Trophoblast cell (in vitro differentiated cells and primary cell): Measurements from ENCODE around the gene CAMK1D.

Source experiments
- DNase-seq, 2 donors: peaks; one replicate each; pipeline ENCODE4 v3.0.0-alpha.2; 2016
- H2AFZ ChIP-seq: 2 replicates; pipeline ENCODE4 v1.6.1; 2013; ENCODE audit warnings: low read length, moderate library complexity, mild to moderate bottlenecking; ENCODE audit not compliant: insufficient read depth, poor library complexity
- H2AK5ac ChIP-seq: 2 replicates; pipeline ENCODE4 v1.6.1; 2013; ENCODE audit warnings: mild to moderate bottlenecking, low read length
- H2BK120ac ChIP-seq: 2 replicates; pipeline ENCODE4 v1.6.1; 2013; ENCODE audit warnings: low read length, mild to moderate bottlenecking, moderate library complexity; ENCODE audit not compliant: insufficient read depth, poor library complexity
- H2BK12ac ChIP-seq: 2 replicates; pipeline ENCODE4 v1.6.1; 2013; ENCODE audit warnings: mild to moderate bottlenecking, low read length, moderate library complexity
- H2BK5ac ChIP-seq: 2 replicates; pipeline ENCODE4 v1.6.1; 2013; ENCODE audit warnings: low read length, low read depth, moderate library complexity, mild to moderate bottlenecking; ENCODE audit not compliant: poor library complexity
- H3K14ac ChIP-seq: 2 replicates; pipeline ENCODE4 v1.6.1; 2013; ENCODE audit warnings: mild to moderate bottlenecking, low read length
- H3K18ac ChIP-seq: 2 replicates; pipeline ENCODE4 v1.6.1; 2013; ENCODE audit warnings: mild to moderate bottlenecking, low read length
- H3K23ac ChIP-seq: 2 replicates; pipeline ENCODE4 v1.6.1; 2013; ENCODE audit warnings: low read length
- H3K27ac ChIP-seq: 2 replicates; pipeline ENCODE4 v1.5.1; 2013; ENCODE audit warnings: low read depth, mild to moderate bottlenecking, inconsistent platforms, low read length, moderate library complexity
- H3K27me3 ChIP-seq: 2 replicates; pipeline ENCODE4 v1.6.1; 2013; ENCODE audit warnings: inconsistent platforms, mild to moderate bottlenecking, low read length, moderate library complexity; ENCODE audit not compliant: insufficient read depth
- H3K36me3 ChIP-seq, 2 experiments: 1 replicate in 1 of 2; 2 replicates in 1 of 2; pipeline ENCODE4 v1.6.1; 2013; ENCODE audit warnings: low read length in 2 of 2, mild to moderate bottlenecking in 2 of 2, moderate library complexity in 1 of 2; ENCODE audit not compliant: insufficient read depth in 2 of 2, control insufficient read depth in 1 of 2
- H3K4ac ChIP-seq: 2 replicates; pipeline ENCODE4 v1.6.1; 2013; ENCODE audit warnings: low read depth, mild to moderate bottlenecking, low read length, moderate library complexity
- H3K4me1 ChIP-seq, 2 experiments: 1 replicate in 1 of 2; 2 replicates in 1 of 2; pipeline ENCODE4 v1.6.1; 2013; ENCODE audit warnings: low read length in 2 of 2, mild to moderate bottlenecking in 2 of 2, moderate library complexity in 1 of 2; ENCODE audit not compliant: insufficient read depth in 2 of 2, control insufficient read depth in 1 of 2
- H3K4me2 ChIP-seq: 2 replicates; pipeline ENCODE4 v1.6.1; 2013; ENCODE audit warnings: inconsistent platforms, mild to moderate bottlenecking, low read length, moderate library complexity
- H3K4me3 ChIP-seq: 2 replicates; pipeline ENCODE4 v1.5.1; 2013; ENCODE audit warnings: mild to moderate bottlenecking, low read depth, low read length, inconsistent platforms
- H3K79me1 ChIP-seq: one replicate; pipeline ENCODE4 v1.6.1; 2013; ENCODE audit warnings: low read length
- H3K79me2 ChIP-seq: 2 replicates; pipeline ENCODE4 v1.6.1; 2013; ENCODE audit warnings: low read length, mild to moderate bottlenecking; ENCODE audit not compliant: control insufficient read depth, insufficient read depth, poor library complexity
- H3K9ac ChIP-seq: 2 replicates; pipeline ENCODE4 v1.6.1; 2013; ENCODE audit warnings: mild to moderate bottlenecking, low read length
- H3K9me3 ChIP-seq: 2 replicates; pipeline ENCODE4 v1.6.1; 2013; ENCODE audit warnings: low read depth, mild to moderate bottlenecking, control low read depth, inconsistent platforms, low read length; ENCODE audit not compliant: insufficient read depth
- H4K12ac ChIP-seq: 2 replicates; pipeline ENCODE4 v1.6.1; 2013; ENCODE audit warnings: low read depth, mild to moderate bottlenecking, low read length, moderate library complexity
- H4K8ac ChIP-seq: 2 replicates; pipeline ENCODE4 v1.6.1; 2013; ENCODE audit warnings: low read depth, mild to moderate bottlenecking, low read length, moderate library complexity
- H4K91ac ChIP-seq: one replicate; pipeline ENCODE4 v1.6.1; 2013; ENCODE audit warnings: low read depth, mild to moderate bottlenecking, low read length, moderate library complexity
- WGBS: extraction: QIAGEN DNeasy Blood & Tissue Kit; methylation state at CpG from one replicate; pipeline ENCODE4 v1.1.7; 2013; ENCODE audit warnings: missing lambda C conversion rate; ENCODE audit not compliant: insufficient read length, insufficient coverage; ENCODE audit errors: extremely low coverage; 5-methylcytosine and 5-hydroxymethylcytosine counted together

CAMK1D gene

GRCh38 chr10:12720217-12720981, 371.1 kb downstream of the CAMK1D start:
- no peak overlapping the region for H3K4ac ChIP-seq
- H3K4me3 ChIP-seq: no peak overlapping the region
- no peaks in the 10 kb centered on the region for H3K27me3 ChIP-seq
- peaks cover 0 to 4% of the 10 kb centered on the region in 2 experiments for H3K4me1 ChIP-seq
- H3K9ac ChIP-seq: no peak overlapping the region
- no peaks in the 10 kb centered on the region for H3K36me3 ChIP-seq
- H4K91ac ChIP-seq: no peak overlapping the region
- H4K12ac ChIP-seq: no peak overlapping the region
- peak; percentile 54 to 85 for DNase-seq
- WGBS: no CpG with 5 or more reads among the region's 9 CpGs
- H4K8ac ChIP-seq: no peak overlapping the region
- no peak overlapping the region for H2BK12ac ChIP-seq
- no peak overlapping the region for H3K14ac ChIP-seq
- H2AFZ ChIP-seq: no peak overlapping the region
- no peaks in the 10 kb centered on the region for H3K79me1 ChIP-seq
- H2BK120ac ChIP-seq: no peak overlapping the region
- H3K23ac ChIP-seq: no peak overlapping the region
- H3K4me2 ChIP-seq: no peak overlapping the region
- no peak overlapping the region for H3K18ac ChIP-seq
- H3K79me2 ChIP-seq: no peaks in the 10 kb centered on the region
- H2AK5ac ChIP-seq: no peak overlapping the region
- no peak overlapping the region for H3K27ac ChIP-seq
- H2BK5ac ChIP-seq: no peak overlapping the region
- no peaks in the 10 kb centered on the region for H3K9me3 ChIP-seq

GRCh38 chr10:12721334-12721733, 372.0 kb downstream of the CAMK1D start:
- Histone ChIP-seq H3K9me3 (no peaks in the 10 kb centered on the region), H3K9ac (no peak overlapping the region), H4K12ac (no peak overlapping the region), H2AFZ (no peak overlapping the region), H2BK12ac (no peak overlapping the region), H3K36me3 (no peaks in the 10 kb centered on the region), H3K79me1 (no peaks in the 10 kb centered on the region), H3K23ac (no peak overlapping the region), H2BK5ac (no peak overlapping the region), H3K4me1 (peaks cover 0 to 4% of the 10 kb centered on the region in 2 experiments), H2BK120ac (no peak overlapping the region), H4K8ac (no peak overlapping the region), H2AK5ac (no peak overlapping the region), H3K27ac (no peak overlapping the region), H3K4me2 (no peak overlapping the region), H3K79me2 (no peaks in the 10 kb centered on the region), H3K27me3 (no peaks in the 10 kb centered on the region), H4K91ac (no peak overlapping the region), H3K4me3 (no peak overlapping the region), H3K4ac (no peak overlapping the region), H3K18ac (no peak overlapping the region), H3K14ac (no peak overlapping the region)
- no CpG with 5 or more reads among the region's 3 CpGs for WGBS
- DNase-seq: no peak

GRCh38 chr10:12723220-12723619, 373.9 kb downstream of the CAMK1D start:
- no peak overlapping the region for H3K4ac ChIP-seq
- H3K14ac ChIP-seq: no peak overlapping the region
- no peaks in the 10 kb centered on the region for H3K27me3 ChIP-seq
- 100% methylated on average over 2 of the region's 4 CpGs for WGBS
- DNase-seq: no peak
- H2BK5ac ChIP-seq: no peak overlapping the region
- no peak overlapping the region for H3K4me3 ChIP-seq
- no peaks in the 10 kb centered on the region for H3K9me3 ChIP-seq
- H3K27ac ChIP-seq: no peak overlapping the region
- H4K91ac ChIP-seq: no peak overlapping the region
- no peaks in the 10 kb centered on the region for H3K79me1 ChIP-seq
- no peaks in the 10 kb centered on the region for H3K79me2 ChIP-seq
- no peak overlapping the region for H2AFZ ChIP-seq
- peaks cover 0 to 4% of the 10 kb centered on the region in 2 experiments for H3K4me1 ChIP-seq
- H4K8ac ChIP-seq: no peak overlapping the region
- H2BK120ac ChIP-seq: no peak overlapping the region
- H2AK5ac ChIP-seq: no peak overlapping the region
- H3K23ac ChIP-seq: no peak overlapping the region
- no peak overlapping the region for H3K9ac ChIP-seq
- H3K36me3 ChIP-seq: no peaks in the 10 kb centered on the region
- no peak overlapping the region for H4K12ac ChIP-seq
- H3K4me2 ChIP-seq: no peak overlapping the region
- H2BK12ac ChIP-seq: no peak overlapping the region
- no peak overlapping the region for H3K18ac ChIP-seq

GRCh38 chr10:12724807-12725579, 375.6 kb downstream of the CAMK1D start:
- no peaks in the 10 kb centered on the region for H3K36me3 ChIP-seq
- no CpG with 5 or more reads among the region's 10 CpGs for WGBS
- no peak for DNase-seq
- no peak overlapping the region for H3K18ac ChIP-seq
- no peak overlapping the region for H4K8ac ChIP-seq
- peaks cover 0 to 3% of the 10 kb centered on the region in 2 experiments for H3K4me1 ChIP-seq
- no peak overlapping the region for H3K27ac ChIP-seq
- no peak overlapping the region for H3K23ac ChIP-seq
- no peaks in the 10 kb centered on the region for H3K27me3 ChIP-seq
- no peak overlapping the region for H3K9ac ChIP-seq
- no peak overlapping the region for H2BK5ac ChIP-seq
- H3K4ac ChIP-seq: no peak overlapping the region
- H4K91ac ChIP-seq: no peak overlapping the region
- H2BK120ac ChIP-seq: no peak overlapping the region
- no peaks in the 10 kb centered on the region for H3K9me3 ChIP-seq
- no peaks in the 10 kb centered on the region for H3K79me1 ChIP-seq
- H4K12ac ChIP-seq: no peak overlapping the region
- no peak overlapping the region for H2AFZ ChIP-seq
- H3K4me2 ChIP-seq: no peak overlapping the region
- no peaks in the 10 kb centered on the region for H3K79me2 ChIP-seq
- no peak overlapping the region for H3K14ac ChIP-seq
- H2BK12ac ChIP-seq: no peak overlapping the region
- no peak overlapping the region for H2AK5ac ChIP-seq
- H3K4me3 ChIP-seq: no peak overlapping the region
